GM12865 (cell line): ENCODE data around the gene EHMT1.
"Not testable (repeated sequence)": the region's sequence is repeated elsewhere in the genome, so short reads cannot be mapped to it uniquely, and the experiment has no call there.

Experiments used
- DNase-seq: peaks from one replicate; pipeline ENCODE4 v3.0.0; 2010; ENCODE audit warnings: low read depth
- H3K4me3 ChIP-seq: 2 replicates; pipeline ENCODE4 v1.5.1; 2011; ENCODE audit warnings: mild to moderate bottlenecking, low read depth, low read length, control low read depth
- CTCF ChIP-seq: IDR thresholded peaks from 2 replicates; pipeline ENCODE4 v1.5.1; 2011; ENCODE audit warnings: low read length, control low read depth, low read depth, inconsistent platforms; ENCODE audit not compliant: insufficient read depth; ENCODE audit errors: missing control alignments

EHMT1 gene

DNA sequence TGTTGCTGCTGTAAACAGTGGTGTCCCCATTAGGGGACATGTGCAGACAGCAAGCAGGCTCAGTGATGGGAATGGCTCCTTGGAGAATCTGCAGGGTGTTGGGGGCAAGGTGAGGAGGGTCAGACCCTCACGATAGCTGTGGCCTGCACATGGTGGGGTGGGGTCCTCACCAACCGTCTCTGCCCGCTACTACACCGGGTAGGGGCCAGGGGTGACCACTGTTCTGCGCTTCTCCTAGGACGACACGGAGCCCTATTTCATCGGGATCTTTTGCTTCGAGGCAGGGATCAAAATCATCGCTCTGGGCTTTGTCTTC is 263.7 kb downstream of the EHMT1 start:
- no peak overlapping the region for H3K4me3 ChIP-seq
- no peak for TF ChIP-seq CTCF
- no peak for DNase-seq

DNA sequence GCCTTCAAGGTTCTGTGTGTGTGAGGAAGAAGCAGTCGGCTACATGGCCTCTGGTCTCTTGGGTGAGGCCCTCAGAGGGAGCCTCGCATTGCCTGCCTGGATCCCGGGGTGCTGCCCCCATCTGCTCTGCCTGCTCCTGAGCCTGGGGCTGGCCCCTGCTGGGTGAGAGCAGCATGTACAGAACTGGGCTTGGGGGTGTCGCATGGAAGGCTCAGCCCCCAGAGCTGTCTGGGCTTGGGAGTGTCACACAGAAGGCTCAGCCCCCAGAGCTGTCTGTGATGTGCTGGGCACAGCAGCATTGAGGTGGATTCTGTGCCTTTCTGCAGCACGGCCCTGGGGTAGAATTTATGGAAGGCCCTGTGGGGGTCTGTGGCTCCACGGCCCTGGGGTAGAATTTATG is 265.2 kb downstream of the EHMT1 start:
- DNase-seq, H3K4me3 ChIP-seq: not testable (repeated sequence)

DNA sequence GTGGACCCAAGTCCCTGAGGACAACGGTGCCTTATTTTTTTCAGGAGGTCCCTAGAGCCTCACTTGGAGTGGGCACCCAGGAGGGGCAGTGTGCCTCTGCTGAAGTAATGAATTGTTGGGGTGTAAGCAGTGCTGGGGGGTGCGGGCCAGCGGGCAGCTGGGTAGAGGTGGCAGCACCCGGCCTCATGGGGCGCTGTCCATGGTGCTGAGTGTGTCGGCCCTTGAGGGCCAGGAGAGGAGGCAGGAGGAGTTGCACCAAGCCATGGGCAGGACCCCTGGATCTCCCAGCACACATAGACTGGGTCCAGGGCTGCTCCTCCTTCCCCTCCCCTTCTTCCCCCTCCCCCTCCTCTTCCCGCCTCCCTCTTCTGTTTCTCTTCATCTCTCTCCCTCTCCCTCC is 265.7 kb downstream of the EHMT1 start:
- DNase-seq, H3K4me3 ChIP-seq: not testable (repeated sequence)

GRCh38 chr9:137885121-137885520 is 266.3 kb downstream of the EHMT1 start:
- DNase-seq = not testable (repeated sequence)

More at GRCh38 chr9:137885121-137885520, 266.3 kb downstream of the EHMT1 start:
- H3K4me3 ChIP-seq = not testable (repeated sequence)
